Large intestine (tissue), 3 donors: Measurements from ENCODE around the gene NRN1L. TPM values are rescaled to one million over a fixed set of nuclear protein-coding genes. Genes with fewer than 3 reads are reported as not detected.

ENCODE experiments used
- DNase-seq, 2 donors: peaks; one replicate each; pipeline versions ENCODE4 v3.0.0 to v3.0.0-alpha.2; 2013
- H3K27ac ChIP-seq: one replicate; pipeline ENCODE4 v1.5.1; 2013; ENCODE audit warnings: low read length
- H3K27me3 ChIP-seq: 2 replicates; pipeline ENCODE4 v1.6.1; 2013; ENCODE audit warnings: low read length; ENCODE audit not compliant: control insufficient read depth, insufficient read depth
- H3K36me3 ChIP-seq: 2 replicates; pipeline ENCODE4 v1.6.1; 2013; ENCODE audit warnings: low read length; ENCODE audit not compliant: control insufficient read depth, insufficient read depth
- H3K4me1 ChIP-seq: one replicate; pipeline ENCODE4 v1.6.1; 2013; ENCODE audit warnings: low read length; ENCODE audit not compliant: control insufficient read depth, insufficient read depth
- H3K4me3 ChIP-seq: one replicate; pipeline ENCODE4 v1.5.1; 2013; ENCODE audit warnings: low read length
- H3K9me3 ChIP-seq: one replicate; pipeline ENCODE4 v1.6.1; 2013; ENCODE audit warnings: mild to moderate bottlenecking, low read depth, low read length, moderate library complexity; ENCODE audit not compliant: control insufficient read depth
- WGBS: methylation state at CpG from one replicate; pipeline ENCODE4 v1.1.5; 2013; ENCODE audit warnings: low lambda C conversion rate; ENCODE audit not compliant: insufficient coverage; 5-methylcytosine and 5-hydroxymethylcytosine counted together
- polyA plus RNA-seq: library from polyadenylated mRNA; unstranded; fragments of 120-200 nt; gene quantifications from one replicate; pipeline ENCODE4 v1.2.1, GENCODE V29; 2013

NRN1L gene
- polyA plus RNA-seq, 1 donor: 1.6 TPM

- H3K4me1 ChIP-seq: peaks cover 27% of the 10 kb centered on the region
- no peak overlapping the region for H3K4me3 ChIP-seq
- peaks cover 89% of the 10 kb centered on the region for H3K36me3 ChIP-seq
- no peaks in the 10 kb centered on the region for H3K9me3 ChIP-seq
- no peaks in the 10 kb centered on the region for H3K27me3 ChIP-seq
- no CpG with 5 or more reads among the region's 18 CpGs for WGBS
- peak in 1 of 2 donors; percentile 12 for DNase-seq
- peak overlapping the region; percentile 94 for H3K27ac ChIP-seq
Measured at GRCh38 chr16:67882374-67883145, 2.1 kb upstream of the NRN1L start.

- Histone ChIP-seq H3K4me1 (peaks cover 27% of the 10 kb centered on the region), H3K4me3 (no peak overlapping the region), H3K36me3 (peaks cover 82% of the 10 kb centered on the region), H3K27me3 (no peaks in the 10 kb centered on the region), H3K27ac (peak overlapping the region; percentile 94), H3K9me3 (no peaks in the 10 kb centered on the region)
- peak; percentile 81 to 89 for DNase-seq
- no CpG with 5 or more reads among the region's 6 CpGs for WGBS
Measured at GRCh38 chr16:67883146-67883871, 1.4 kb upstream of the NRN1L start.

- Histone ChIP-seq H3K27me3 (no peaks in the 10 kb centered on the region), H3K36me3 (peaks cover 76% of the 10 kb centered on the region), H3K4me3 (no peak overlapping the region), H3K9me3 (no peaks in the 10 kb centered on the region), H3K4me1 (peaks cover 27% of the 10 kb centered on the region), H3K27ac (peak overlapping the region; percentile 94)
- WGBS: no CpG with 5 or more reads among the region's 11 CpGs
- DNase-seq: peak; percentile 48 to 55
Measured at GRCh38 chr16:67883872-67884261, 818 bp upstream of the NRN1L start.

GRCh38 chr16:67885545-67885944 lies 860 bp downstream of the NRN1L start:
- Histone ChIP-seq H3K4me3 (no peak overlapping the region), H3K4me1 (peaks cover 27% of the 10 kb centered on the region), H3K9me3 (no peaks in the 10 kb centered on the region), H3K27ac (no peak overlapping the region), H3K27me3 (no peaks in the 10 kb centered on the region), H3K36me3 (peaks cover 59% of the 10 kb centered on the region)
- WGBS: no CpG with 5 or more reads among the region's 12 CpGs
- no peak for DNase-seq

GRCh38 chr16:67885976-67886375 lies 1.3 kb downstream of the NRN1L start:
- no peak overlapping the region for H3K4me3 ChIP-seq
- no peak for DNase-seq
- no peaks in the 10 kb centered on the region for H3K27me3 ChIP-seq
- no peaks in the 10 kb centered on the region for H3K9me3 ChIP-seq
- H3K36me3 ChIP-seq: peaks cover 55% of the 10 kb centered on the region
- WGBS: no CpG with 5 or more reads among the region's 19 CpGs
- H3K4me1 ChIP-seq: peaks cover 27% of the 10 kb centered on the region
- H3K27ac ChIP-seq: no peak overlapping the region

- Histone ChIP-seq H3K4me3 (no peak overlapping the region), H3K27ac (no peak overlapping the region), H3K36me3 (peaks cover 51% of the 10 kb centered on the region), H3K4me1 (peaks cover 27% of the 10 kb centered on the region), H3K27me3 (no peaks in the 10 kb centered on the region), H3K9me3 (no peaks in the 10 kb centered on the region)
- DNase-seq: no peak
- WGBS: no CpG with 5 or more reads among the region's 5 CpGs
Measured at GRCh38 chr16:67886387-67886786, 1.7 kb downstream of the NRN1L start.

GRCh38 chr16:67888331-67888730 lies 3.6 kb downstream of the NRN1L start:
- Histone ChIP-seq H3K36me3 (peaks cover 31% of the 10 kb centered on the region), H3K4me1 (peaks cover 11% of the 10 kb centered on the region), H3K27me3 (no peaks in the 10 kb centered on the region), H3K4me3 (no peak overlapping the region), H3K27ac (no peak overlapping the region), H3K9me3 (no peaks in the 10 kb centered on the region)
- no CpG with 5 or more reads among the region's 3 CpGs for WGBS
- no peak for DNase-seq

- H3K27me3 ChIP-seq: no peaks in the 10 kb centered on the region
- peak overlapping the region; percentile 64 for H3K27ac ChIP-seq
- 52% methylated on average over 5 of the region's 5 CpGs for WGBS
Measured at GRCh38 chr16:67892375-67892774, 7.7 kb downstream of the NRN1L start.

GRCh38 chr16:67892899-67893742 lies 8.4 kb downstream of the NRN1L start, which contains the start of gene PSKH1:
Gene PSKH1 (plus strand): TSS chr16:67893254. CDS start chr16:67908750, 15,496 bp downstream.
- peaks cover 8% of the 10 kb centered on the region for H3K4me1 ChIP-seq
- H3K27ac ChIP-seq: peak within 1 kb of the TSS; percentile 99
- no peaks in the 10 kb centered on the region for H3K9me3 ChIP-seq
- H3K4me3 ChIP-seq: peak within 1 kb of the TSS; percentile 95
- H3K36me3 ChIP-seq: no peaks in the 10 kb centered on the region
- H3K27me3 ChIP-seq: no peaks in the 10 kb centered on the region
- peak; percentile 94 to 96 for DNase-seq
- no CpG with 5 or more reads among the region's 90 CpGs for WGBS

More at GRCh38 chr16:67892375-67892774, 7.7 kb downstream of the NRN1L start:
- H3K4me3 ChIP-seq: peak overlapping the region; percentile 44
- no peaks in the 10 kb centered on the region for H3K9me3 ChIP-seq
- peaks cover 8% of the 10 kb centered on the region for H3K4me1 ChIP-seq
- peak in 1 of 2 donors; percentile 16 for DNase-seq
- no peaks in the 10 kb centered on the region for H3K36me3 ChIP-seq
